ENCODE measurements around the gene ZNF587B.

DNA sequence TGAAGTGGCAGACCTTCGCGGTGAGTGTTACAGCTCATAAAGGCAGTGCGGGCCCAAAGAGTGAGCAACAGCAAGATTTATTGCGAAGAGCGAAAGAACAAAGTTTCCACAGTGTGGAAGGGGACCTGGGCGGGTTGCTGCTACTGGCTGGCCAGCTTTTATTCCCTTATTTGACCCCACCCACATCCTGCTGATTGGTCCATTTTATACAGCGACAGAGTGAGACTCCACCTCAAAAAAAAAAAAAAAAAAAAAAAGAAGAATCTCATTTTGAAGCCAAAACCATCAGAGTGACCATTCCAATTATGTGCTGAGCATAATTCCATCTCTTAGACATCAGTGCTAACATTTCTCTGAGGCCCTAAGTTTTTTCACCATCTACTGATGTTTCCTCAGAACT lies 13.4 kb upstream of the ZNF587B start:
- no peak for TF ChIP-seq RAD21 (IDR thresholded peaks at IDR 0.05; ENCODE audit: low read depth)
- no peak for TF ChIP-seq USF1 (IDR thresholded peaks at IDR 0.05)
